Activated CD4-positive, alpha-beta T cell treated with anti-CD3 and anti-CD28 coated beads for 1 hour (primary cell): Measurements from ENCODE around the gene REG1A.

Experiments
- DNase-seq: peaks from one replicate; pipeline ENCODE4 v3.0.0-alpha.2; 2020

Gene REG1A

GRCh38 chr2:79128406-79128805, 8.1 kb downstream of the REG1A start:
- no peak for DNase-seq

GRCh38 chr2:79129260-79129659, 9.0 kb downstream of the REG1A start:
- no peak for DNase-seq

- no peak for DNase-seq
These were observed 9.5 kb downstream of the REG1A start for GRCh38 chr2:79129804-79130203.

GRCh38 chr2:79131687-79132086, 11.4 kb downstream of the REG1A start:
- no peak for DNase-seq

GRCh38 chr2:79138385-79138784, 18.1 kb downstream of the REG1A start:
- DNase-seq: no peak

- DNase-seq: no peak
These were observed 19.1 kb downstream of the REG1A start for GRCh38 chr2:79139423-79139822.

- no peak for DNase-seq
These were observed 35.7 kb downstream of the REG1A start for GRCh38 chr2:79155826-79156476.

- DNase-seq: no peak
These were observed 38.7 kb downstream of the REG1A start for GRCh38 chr2:79159030-79159429.

GRCh38 chr2:79159653-79160052, 39.4 kb downstream of the REG1A start, which contains the start of gene REG3A:
Gene REG3A, minus strand, starts transcription at chr2:79159753. Its CDS starts 348 bp downstream, at chr2:79159405.
- DNase-seq: no peak

- no peak for DNase-seq
These were observed 41.8 kb downstream of the REG1A start for GRCh38 chr2:79162132-79162531.

GRCh38 chr2:79162801-79163200, 42.5 kb downstream of the REG1A start:
- DNase-seq: no peak

GRCh38 chr2:79171348-79171958, 51.2 kb downstream of the REG1A start:
- DNase-seq: no peak
